Stimulated activated memory B cell treated with anti-CD40 and anti-IgM and Interleukin-4, amounts not matched to agents 10 μg/mL and 1 μg/mL and 100 μg/mL, for 72 hours (primary cell): ENCODE measurements around the gene PRKD3.
A peak's percentile ranks its signal among the peaks of the same experiment; 100 is the strongest.

ENCODE experiments used
- ATAC-seq: fragments of 150-1000 bp; cut with Tn5 transposase; 2 replicates; pipeline ENCODE4 v1.10.0; 2021
- H3K27ac Mint-ChIP-seq: one replicate; pipeline ENCODE4 v1.8.0; 2022; ENCODE audit warnings: mild to moderate bottlenecking, mixed read lengths
- H3K27me3 Mint-ChIP-seq: one replicate; pipeline ENCODE4 v1.8.0; 2022; ENCODE audit warnings: mixed read lengths
- H3K36me3 Mint-ChIP-seq: one replicate; pipeline ENCODE4 v1.8.0; 2022; ENCODE audit warnings: mixed read lengths
- H3K4me1 Mint-ChIP-seq: one replicate; pipeline ENCODE4 v1.8.0; 2022; ENCODE audit warnings: mixed read lengths
- H3K4me3 Mint-ChIP-seq: one replicate; pipeline ENCODE4 v1.8.0; 2022; ENCODE audit warnings: mild to moderate bottlenecking, moderate library complexity, mixed read lengths
- H3K9me3 Mint-ChIP-seq: one replicate; pipeline ENCODE4 v1.8.0; 2022; ENCODE audit warnings: mixed read lengths

PRKD3 gene

GRCh38 chr2:37326866-37327634 lies 2.4 kb upstream of the PRKD3 start:
- Mint-ChIP-seq H3K4me3 (no peak overlapping the region), H3K27me3 (no peaks in the 10 kb centered on the region), H3K36me3 (no peaks in the 10 kb centered on the region), H3K4me1 (peaks cover 18% of the 10 kb centered on the region), H3K27ac (no peak overlapping the region), H3K9me3 (no peaks in the 10 kb centered on the region)
- ATAC-seq, result no peak

GRCh38 chr2:37326285-37326684 lies 1.7 kb upstream of the PRKD3 start:
- Mint-ChIP-seq H3K4me3 (no peak overlapping the region), H3K27me3 (no peaks in the 10 kb centered on the region), H3K4me1 (peaks cover 24% of the 10 kb centered on the region), H3K9me3 (no peaks in the 10 kb centered on the region), H3K27ac (no peak overlapping the region), H3K36me3 (no peaks in the 10 kb centered on the region)
- no peak for ATAC-seq

- H3K36me3 Mint-ChIP-seq, result no peaks in the 10 kb centered on the region
- H3K27me3 Mint-ChIP-seq, result no peaks in the 10 kb centered on the region
- H3K27ac Mint-ChIP-seq, result peak overlapping the region; percentile 96
- H3K4me3 Mint-ChIP-seq, result peak overlapping the region; percentile 80
- ATAC-seq, result no peak
- peaks cover 29% of the 10 kb centered on the region for H3K4me1 Mint-ChIP-seq
- H3K9me3 Mint-ChIP-seq, result no peaks in the 10 kb centered on the region
These were observed 1.0 kb upstream of the PRKD3 start for GRCh38 chr2:37325625-37326071.

GRCh38 chr2:37324536-37324785 lies 172 bp downstream of the PRKD3 start:
- Mint-ChIP-seq H3K27ac (peak overlapping the region; percentile 96), H3K27me3 (no peaks in the 10 kb centered on the region), H3K36me3 (no peaks in the 10 kb centered on the region), H3K4me1 (peaks cover 35% of the 10 kb centered on the region), H3K4me3 (peak overlapping the region; percentile 64), H3K9me3 (no peaks in the 10 kb centered on the region)
- no peak for ATAC-seq

- Mint-ChIP-seq H3K27ac (peak overlapping the region; percentile 96), H3K4me1 (peaks cover 38% of the 10 kb centered on the region), H3K9me3 (no peaks in the 10 kb centered on the region), H3K27me3 (no peaks in the 10 kb centered on the region), H3K36me3 (no peaks in the 10 kb centered on the region), H3K4me3 (peak overlapping the region; percentile 98)
- peak; percentile 67 for ATAC-seq
These were observed 675 bp downstream of the PRKD3 start for GRCh38 chr2:37323781-37324535.

- Mint-ChIP-seq H3K36me3 (no peaks in the 10 kb centered on the region), H3K9me3 (no peaks in the 10 kb centered on the region), H3K4me3 (peak overlapping the region; percentile 98), H3K4me1 (peaks cover 44% of the 10 kb centered on the region), H3K27me3 (no peaks in the 10 kb centered on the region), H3K27ac (peak overlapping the region; percentile 96)
- no peak for ATAC-seq
These were observed 1.4 kb downstream of the PRKD3 start for GRCh38 chr2:37323176-37323780.

GRCh38 chr2:37322368-37322767 lies 2.3 kb downstream of the PRKD3 start:
- Mint-ChIP-seq H3K36me3 (peaks cover 5% of the 10 kb centered on the region), H3K9me3 (no peaks in the 10 kb centered on the region), H3K27me3 (no peaks in the 10 kb centered on the region), H3K27ac (no peak overlapping the region), H3K4me3 (no peak overlapping the region), H3K4me1 (peaks cover 53% of the 10 kb centered on the region)
- no peak for ATAC-seq

- ATAC-seq, result no peak
- peaks cover 5% of the 10 kb centered on the region for H3K36me3 Mint-ChIP-seq
- H3K27ac Mint-ChIP-seq, result peak overlapping the region; percentile 30
- H3K4me3 Mint-ChIP-seq, result peak overlapping the region; percentile 33
- H3K9me3 Mint-ChIP-seq, result no peaks in the 10 kb centered on the region
- peaks cover 58% of the 10 kb centered on the region for H3K4me1 Mint-ChIP-seq
- no peaks in the 10 kb centered on the region for H3K27me3 Mint-ChIP-seq
These were observed 3.5 kb downstream of the PRKD3 start for GRCh38 chr2:37321029-37321682.

- no peaks in the 10 kb centered on the region for H3K27me3 Mint-ChIP-seq
- H3K36me3 Mint-ChIP-seq, result peaks cover 5% of the 10 kb centered on the region
- H3K27ac Mint-ChIP-seq, result no peak overlapping the region
- no peaks in the 10 kb centered on the region for H3K9me3 Mint-ChIP-seq
- H3K4me3 Mint-ChIP-seq, result peak overlapping the region; percentile 31
- no peak for ATAC-seq
- H3K4me1 Mint-ChIP-seq, result peaks cover 61% of the 10 kb centered on the region
These were observed 4.7 kb downstream of the PRKD3 start for GRCh38 chr2:37319754-37320609.

- H3K27ac Mint-ChIP-seq, result peak overlapping the region; percentile 40
- no peaks in the 10 kb centered on the region for H3K9me3 Mint-ChIP-seq
- peak; percentile 85 for ATAC-seq
- peaks cover 11% of the 10 kb centered on the region for H3K36me3 Mint-ChIP-seq
- H3K27me3 Mint-ChIP-seq, result no peaks in the 10 kb centered on the region
- peak overlapping the region; percentile 24 for H3K4me3 Mint-ChIP-seq
- H3K4me1 Mint-ChIP-seq, result peaks cover 72% of the 10 kb centered on the region
These were observed 6.2 kb downstream of the PRKD3 start for GRCh38 chr2:37318401-37318800.

GRCh38 chr2:37317746-37318145 lies 6.9 kb downstream of the PRKD3 start:
- peaks cover 74% of the 10 kb centered on the region for H3K4me1 Mint-ChIP-seq
- H3K36me3 Mint-ChIP-seq, result peaks cover 11% of the 10 kb centered on the region
- H3K27ac Mint-ChIP-seq, result peak overlapping the region; percentile 40
- H3K27me3 Mint-ChIP-seq, result no peaks in the 10 kb centered on the region
- H3K4me3 Mint-ChIP-seq, result peak overlapping the region; percentile 24
- no peak for ATAC-seq
- no peaks in the 10 kb centered on the region for H3K9me3 Mint-ChIP-seq

GRCh38 chr2:37316181-37316580 lies 8.5 kb downstream of the PRKD3 start:
- Mint-ChIP-seq H3K27me3 (no peaks in the 10 kb centered on the region), H3K4me3 (peak overlapping the region; percentile 21), H3K36me3 (peaks cover 11% of the 10 kb centered on the region), H3K4me1 (peaks cover 75% of the 10 kb centered on the region), H3K9me3 (no peaks in the 10 kb centered on the region), H3K27ac (no peak overlapping the region)
- ATAC-seq, result no peak

GRCh38 chr2:37315364-37315763 lies 9.3 kb downstream of the PRKD3 start:
- no peak for ATAC-seq
- H3K27ac Mint-ChIP-seq, result no peak overlapping the region
- peaks cover 11% of the 10 kb centered on the region for H3K36me3 Mint-ChIP-seq
- H3K27me3 Mint-ChIP-seq, result no peaks in the 10 kb centered on the region
- no peaks in the 10 kb centered on the region for H3K9me3 Mint-ChIP-seq
- H3K4me3 Mint-ChIP-seq, result no peak overlapping the region
- H3K4me1 Mint-ChIP-seq, result peaks cover 80% of the 10 kb centered on the region

GRCh38 chr2:37307500-37307899 lies 17.1 kb downstream of the PRKD3 start:
- Mint-ChIP-seq H3K9me3 (no peaks in the 10 kb centered on the region), H3K36me3 (peaks cover 21% of the 10 kb centered on the region), H3K27ac (no peak overlapping the region), H3K4me3 (no peak overlapping the region), H3K27me3 (no peaks in the 10 kb centered on the region), H3K4me1 (peaks cover 40% of the 10 kb centered on the region)
- ATAC-seq, result no peak
